NCI-H1417 treated with DMSO at 0.1 percent for 48 hours (cell line): ENCODE measurements around the gene ATR.
"Not testable (repeated sequence)": the region's sequence is repeated elsewhere in the genome, so short reads cannot be mapped to it uniquely, and the experiment has no call there.

ENCODE experiments used
- DNase-seq: peaks from one replicate; lab custom pipeline; 2025; lab: John Stamatoyannopoulos, UW

ATR gene

GRCh38 chr3:142447852-142448823 lies 130.4 kb downstream of the ATR start, which contains the start of gene XRN1:
XRN1 (minus strand) TSS chr3:142448037; CDS start chr3:142447944, 93 bp downstream.
- DNase-seq = peak; percentile 37

- DNase-seq = no peak
Measured at GRCh38 chr3:142447301-142447851, 131.2 kb downstream of the ATR start.

DNA sequence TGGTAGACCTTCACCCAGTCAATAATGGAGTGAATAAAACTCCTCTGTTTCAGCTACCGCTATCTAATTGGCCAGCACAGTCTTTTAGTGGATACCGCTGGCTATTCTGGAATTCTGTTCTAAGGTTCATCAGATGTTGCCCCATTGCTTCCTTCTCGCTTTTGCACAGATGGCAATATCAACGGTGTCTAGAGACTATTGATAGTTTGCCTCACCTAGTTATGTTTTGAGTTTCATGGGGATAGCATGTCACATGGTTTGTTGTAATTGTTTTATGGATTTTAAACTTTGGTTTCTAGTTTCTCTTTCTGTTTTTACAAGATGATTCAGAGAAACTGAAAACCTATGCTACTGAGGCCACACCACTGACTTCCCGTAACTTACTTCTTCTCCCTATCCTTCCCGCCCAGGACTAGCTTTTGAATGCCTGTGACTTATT lies 132.7 kb downstream of the ATR start:
- DNase-seq = no peak

- DNase-seq = no peak
Measured at GRCh38 chr3:142444343-142444742, 134.2 kb downstream of the ATR start.

DNA sequence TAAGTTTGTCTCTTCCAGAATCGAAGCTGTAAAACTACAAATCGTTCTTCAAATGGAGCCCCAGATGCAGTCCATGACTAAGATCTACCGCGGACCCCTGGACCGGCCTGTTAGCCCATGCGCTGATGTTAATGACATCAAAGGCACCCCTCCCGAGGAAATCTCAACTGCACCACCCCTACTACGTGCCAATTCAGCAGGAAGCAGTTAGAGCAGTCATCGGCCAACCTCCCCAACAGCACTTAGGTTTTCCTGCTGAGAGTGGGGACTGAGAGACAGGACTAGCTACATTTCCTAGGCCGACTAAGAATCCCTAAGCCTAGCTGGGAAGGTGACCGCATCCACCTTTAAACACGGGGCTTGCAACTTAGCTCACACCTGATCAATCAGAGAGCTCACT lies 135.5 kb downstream of the ATR start:
- not testable (repeated sequence) for DNase-seq

DNA sequence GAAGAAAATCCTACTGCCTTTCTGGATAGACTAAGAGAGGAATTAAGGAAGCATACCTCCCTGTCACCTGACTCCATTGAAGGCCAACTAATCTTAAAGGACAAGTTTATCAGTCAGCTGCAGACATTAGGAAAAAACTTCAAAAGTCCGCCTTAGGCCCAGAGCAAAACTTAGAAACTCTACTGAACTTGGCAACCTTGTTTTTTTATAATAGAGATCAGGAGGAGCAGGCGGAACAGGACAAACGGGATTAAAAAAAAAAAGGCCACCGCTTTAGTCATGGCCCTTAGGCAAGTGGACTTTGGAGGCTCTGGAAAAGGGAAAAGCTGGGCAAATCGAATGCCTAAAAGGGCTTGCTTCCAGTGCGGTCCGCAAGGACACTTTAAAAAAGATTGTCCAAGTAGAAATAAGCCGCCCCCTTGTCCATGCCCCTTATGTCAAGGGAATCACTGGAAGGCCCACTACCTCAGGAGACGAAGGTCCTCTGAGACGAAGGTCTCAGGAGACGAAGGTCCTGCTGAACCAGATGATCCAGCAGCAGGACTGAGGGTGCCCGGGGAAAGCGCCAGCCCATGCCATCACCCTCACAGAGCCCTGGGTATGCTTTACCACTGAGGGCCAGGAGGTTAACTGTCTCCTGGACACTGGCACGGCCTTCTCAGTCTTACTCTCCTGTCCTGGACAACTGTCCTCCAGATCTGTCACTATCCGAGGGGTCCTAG lies 138.9 kb downstream of the ATR start:
- DNase-seq = not testable (repeated sequence)

- DNase-seq = not testable (repeated sequence)
Measured at GRCh38 chr3:142438096-142438495, 140.4 kb downstream of the ATR start.

- no peak for DNase-seq
Measured at GRCh38 chr3:142436951-142437585, 141.5 kb downstream of the ATR start.

- DNase-seq = no peak
Measured at GRCh38 chr3:142434503-142434902, 144.0 kb downstream of the ATR start.

DNA sequence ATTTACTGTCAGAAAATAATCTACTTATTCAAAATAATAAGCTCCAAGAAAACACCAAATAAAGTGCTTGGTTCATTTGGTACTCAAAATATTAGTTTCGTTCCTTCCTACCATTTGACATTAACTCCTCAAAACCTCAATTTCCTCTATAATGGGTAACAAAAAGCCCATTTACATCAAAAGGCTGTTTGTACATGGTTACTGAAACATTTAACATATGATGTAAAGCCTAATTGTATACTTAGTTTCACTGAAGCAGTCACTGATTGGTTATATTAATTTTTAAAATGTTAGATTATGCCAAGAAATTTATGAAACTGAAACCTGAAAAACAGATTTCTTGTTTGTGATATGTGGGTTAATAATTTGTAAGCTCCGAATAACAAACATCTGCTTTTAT lies 145.4 kb downstream of the ATR start:
- DNase-seq = no peak

GRCh38 chr3:142429582-142429981 lies 149.0 kb downstream of the ATR start:
- DNase-seq = no peak

- no peak for DNase-seq
Measured at GRCh38 chr3:142424754-142425153, 153.8 kb downstream of the ATR start.

DNA sequence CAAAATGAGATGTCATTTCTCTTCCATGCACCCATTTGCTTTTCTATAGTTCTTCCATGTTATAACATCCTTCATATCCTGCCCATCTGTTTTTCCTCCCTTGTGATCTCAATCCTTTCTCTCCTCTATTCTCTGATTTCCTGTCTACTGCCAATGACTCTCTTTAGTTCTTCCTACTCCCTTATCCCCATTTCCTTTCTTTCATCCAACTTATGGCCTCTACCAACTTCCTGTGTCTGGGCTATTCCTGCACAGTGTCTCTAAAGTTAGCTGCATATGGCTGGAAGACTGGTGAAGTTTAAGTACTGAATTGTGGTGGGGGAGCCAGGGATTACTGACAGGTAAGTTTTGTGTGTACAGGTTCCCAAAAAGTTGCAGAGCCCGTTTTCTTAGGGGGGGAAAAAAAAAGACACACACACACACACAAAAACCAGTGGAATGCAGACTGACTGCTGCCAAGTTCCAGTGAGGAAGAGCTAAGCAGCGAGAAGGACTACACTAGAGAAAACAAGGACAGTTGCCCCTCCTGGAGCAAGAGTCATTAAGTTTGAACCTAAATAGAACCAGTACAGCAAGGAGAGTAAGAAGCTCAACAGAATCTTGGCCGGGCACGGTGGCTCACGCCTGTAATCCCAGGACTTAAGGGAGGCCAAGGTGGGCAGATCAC lies 159.5 kb downstream of the ATR start:
- DNase-seq = no peak

DNA sequence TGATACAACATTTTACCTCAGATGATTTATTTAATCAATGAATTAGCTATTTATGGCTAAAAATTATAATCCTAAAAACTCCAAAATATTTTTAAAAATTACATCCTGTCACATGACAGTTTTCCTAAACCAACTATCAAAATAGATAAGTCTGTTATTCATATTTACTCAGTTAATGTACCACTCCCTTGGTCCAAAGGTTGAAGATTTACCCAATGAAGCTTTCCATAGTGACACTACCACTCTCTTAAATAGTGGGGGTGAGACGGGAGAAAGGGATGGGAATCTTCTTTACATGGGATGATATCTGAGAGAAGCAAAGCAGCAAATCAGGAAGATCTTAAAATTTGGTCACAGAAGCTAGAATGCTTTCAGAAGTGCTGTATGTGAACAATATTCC lies 161.2 kb downstream of the ATR start:
- no peak for DNase-seq

GRCh38 chr3:142400537-142400936 lies 178.0 kb downstream of the ATR start:
- not testable (repeated sequence) for DNase-seq
